Measurements from ENCODE around the gene PRMT3.

GRCh38 chr11:20360650-20361049 is 26.9 kb upstream of the PRMT3 start:
- no peak for TF ChIP-seq CTCF (conservative IDR thresholded peaks at IDR 0.05)
- TF ChIP-seq EZH2 (IDR thresholded peaks at IDR 0.05; ENCODE audit: low read depth) = no peak

All from PC-9 (cell line).